GM12874 (cell line): Measurements from ENCODE around the gene MOB4.

Source experiments
- TF ChIP-seq, protein P1 (sequence below): IDR thresholded peaks from 2 replicates; pipeline ENCODE4 v1.5.1; 2011; ENCODE audit warnings: low read depth, mild to moderate bottlenecking, control low read depth, low read length, moderate library complexity; ENCODE audit not compliant: insufficient read depth

The MOB4 gene

DNA sequence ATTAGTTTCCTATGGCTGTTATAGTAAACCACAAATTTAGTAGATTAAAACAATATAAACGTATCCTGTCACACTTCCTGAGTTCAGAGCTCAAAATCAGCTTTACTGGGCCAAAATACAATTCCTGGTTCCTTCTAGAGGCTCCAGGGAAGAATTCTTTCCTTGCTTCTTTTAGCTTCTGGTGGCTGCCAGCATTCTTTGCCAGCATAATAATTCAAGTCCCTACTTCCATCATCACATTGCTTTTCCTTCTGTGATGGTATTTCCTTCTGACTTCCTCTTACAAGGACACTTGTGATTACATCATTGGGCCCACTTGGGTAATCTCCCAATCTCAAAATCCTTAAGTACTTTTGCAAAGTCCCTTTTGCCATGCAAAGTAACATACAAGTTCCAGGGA lies 40.6 kb downstream of the MOB4 start:
- TF ChIP-seq, protein P1, sequence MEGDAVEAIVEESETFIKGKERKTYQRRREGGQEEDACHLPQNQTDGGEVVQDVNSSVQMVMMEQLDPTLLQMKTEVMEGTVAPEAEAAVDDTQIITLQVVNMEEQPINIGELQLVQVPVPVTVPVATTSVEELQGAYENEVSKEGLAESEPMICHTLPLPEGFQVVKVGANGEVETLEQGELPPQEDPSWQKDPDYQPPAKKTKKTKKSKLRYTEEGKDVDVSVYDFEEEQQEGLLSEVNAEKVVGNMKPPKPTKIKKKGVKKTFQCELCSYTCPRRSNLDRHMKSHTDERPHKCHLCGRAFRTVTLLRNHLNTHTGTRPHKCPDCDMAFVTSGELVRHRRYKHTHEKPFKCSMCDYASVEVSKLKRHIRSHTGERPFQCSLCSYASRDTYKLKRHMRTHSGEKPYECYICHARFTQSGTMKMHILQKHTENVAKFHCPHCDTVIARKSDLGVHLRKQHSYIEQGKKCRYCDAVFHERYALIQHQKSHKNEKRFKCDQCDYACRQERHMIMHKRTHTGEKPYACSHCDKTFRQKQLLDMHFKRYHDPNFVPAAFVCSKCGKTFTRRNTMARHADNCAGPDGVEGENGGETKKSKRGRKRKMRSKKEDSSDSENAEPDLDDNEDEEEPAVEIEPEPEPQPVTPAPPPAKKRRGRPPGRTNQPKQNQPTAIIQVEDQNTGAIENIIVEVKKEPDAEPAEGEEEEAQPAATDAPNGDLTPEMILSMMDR: no peak

DNA sequence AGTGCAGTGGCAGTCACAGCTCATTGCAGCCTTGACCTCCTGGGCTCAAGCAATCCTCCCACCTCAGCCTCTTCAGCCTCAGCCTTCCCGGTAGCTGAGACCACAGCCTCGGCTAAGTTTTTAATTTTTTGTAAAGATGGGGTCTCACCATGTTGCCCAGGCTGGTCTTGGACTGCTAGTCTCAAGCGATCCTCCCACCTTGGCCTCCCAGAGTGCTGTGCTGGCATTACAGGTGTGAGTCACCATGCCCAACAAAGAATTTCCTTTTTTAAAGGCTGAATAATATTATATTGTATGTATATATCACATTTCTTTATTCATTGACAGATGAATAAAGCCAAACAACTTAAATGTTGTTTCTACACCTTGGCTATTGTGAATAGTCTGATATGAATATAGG lies 42.5 kb downstream of the MOB4 start:
- TF ChIP-seq, protein P1: no peak

DNA sequence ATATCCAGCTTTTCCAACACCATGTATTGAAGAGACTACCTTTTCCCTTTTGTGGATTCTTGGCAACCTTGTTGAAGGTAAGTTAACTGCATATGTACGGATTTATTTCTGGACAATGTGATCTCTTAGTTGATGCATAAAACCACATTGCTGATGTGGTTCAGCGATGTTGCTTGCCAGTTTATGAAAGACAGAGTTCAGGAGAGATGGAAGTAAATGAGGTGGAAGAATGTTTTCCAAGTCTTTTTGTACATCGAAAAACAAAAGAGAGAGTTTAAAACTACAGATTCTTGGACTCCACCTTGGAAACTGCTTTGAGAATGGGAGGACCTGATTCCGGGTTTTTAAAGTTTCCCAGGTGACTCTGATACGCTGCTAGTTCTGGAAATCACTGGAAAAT lies 43.8 kb downstream of the MOB4 start:
- TF ChIP-seq, protein P1: no peak

DNA sequence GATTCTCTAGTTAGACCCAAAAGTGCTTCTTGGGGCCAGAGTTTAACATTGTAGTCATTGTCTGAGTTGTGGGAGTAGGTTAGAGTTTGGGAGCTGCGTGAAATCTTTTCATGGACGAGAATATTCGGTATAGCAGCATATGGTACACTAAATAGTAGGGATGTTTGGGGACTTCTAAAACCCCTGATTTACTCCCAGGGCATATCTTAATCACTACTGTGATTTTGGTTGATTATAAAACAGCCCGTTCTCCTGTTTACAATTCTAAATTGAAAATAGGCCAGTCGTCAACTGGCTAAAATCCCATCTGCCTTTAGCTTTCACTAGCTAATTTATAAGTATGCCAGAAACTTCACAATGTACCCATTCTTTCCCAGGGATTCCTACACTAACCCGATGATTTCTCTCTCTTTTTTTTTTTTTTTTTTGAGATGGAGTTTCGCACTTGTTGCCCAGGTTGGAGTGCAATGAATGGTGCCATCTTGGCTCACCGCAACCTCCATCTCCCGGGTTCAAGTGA lies 44.3 kb downstream of the MOB4 start:
- TF ChIP-seq, protein P1: no peak

DNA sequence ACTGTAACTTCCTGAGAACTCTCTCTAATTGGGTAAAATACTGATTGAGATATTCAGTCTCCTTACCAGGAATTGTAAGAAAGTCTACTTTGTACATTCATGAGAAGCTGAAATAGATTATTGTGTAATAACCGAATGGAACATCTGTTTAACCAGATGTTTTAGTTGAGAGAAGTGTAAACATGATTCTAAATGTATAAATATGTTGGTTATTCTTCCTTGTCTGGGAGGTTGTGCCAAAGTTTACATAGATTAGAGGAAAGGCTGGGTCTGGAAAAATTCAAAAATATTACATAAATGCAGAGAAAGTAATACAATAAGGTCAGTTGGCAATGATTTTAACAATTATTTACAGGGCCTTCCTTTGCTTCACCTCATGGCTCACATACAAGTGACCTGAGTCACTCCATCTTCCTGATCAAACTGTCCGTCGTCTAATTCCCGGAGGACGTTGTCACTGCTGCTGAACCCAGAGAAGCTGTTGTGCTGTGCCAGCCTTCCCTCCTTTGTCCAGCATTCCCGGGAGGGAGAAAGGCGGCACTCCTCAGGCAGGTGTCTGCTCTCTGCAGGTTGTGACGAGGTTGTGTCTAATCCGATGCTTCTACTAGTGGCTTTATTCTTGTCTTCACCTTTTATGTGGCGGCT lies 55.9 kb downstream of the MOB4 start:
- TF ChIP-seq, protein P1: no peak

GRCh38 chr2:197573608-197574007 lies 57.7 kb downstream of the MOB4 start:
- TF ChIP-seq, protein P1: no peak

GRCh38 chr2:197575987-197576386 lies 60.1 kb downstream of the MOB4 start:
- TF ChIP-seq, protein P1: no peak
